ENCODE data around the gene SGCG.
"Not testable (repeated sequence)": the region's sequence is repeated elsewhere in the genome, so short reads cannot be mapped to it uniquely, and the experiment has no call there.

SGCG gene

DNA sequence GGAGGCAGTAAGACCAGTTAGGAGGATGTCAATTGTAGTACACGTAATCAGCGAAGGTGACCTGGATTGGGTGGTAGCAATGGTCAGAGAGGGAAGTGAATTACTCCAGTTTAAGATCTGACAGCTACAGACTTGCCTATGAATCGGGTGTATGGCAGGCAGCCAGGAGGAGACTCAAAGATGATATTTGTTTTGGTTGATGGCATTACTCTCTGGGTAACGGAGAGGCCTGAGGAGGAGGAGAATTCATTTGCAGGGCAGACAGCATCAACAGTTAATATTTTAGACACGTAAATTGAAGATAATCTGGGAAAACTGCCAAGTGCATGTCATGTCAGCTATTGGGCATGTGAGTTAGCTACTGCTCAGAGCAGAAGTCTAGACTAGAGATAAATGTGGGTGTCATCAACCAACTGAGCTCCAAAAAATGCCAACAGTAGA lies 109.2 kb downstream of the SGCG start:
- H4K20me1 ChIP-seq (ENCODE audit: insufficient read depth, low read length, poor library complexity, severe bottlenecking), result no peaks in the 10 kb centered on the region
- no peak overlapping the region for H3K9ac ChIP-seq (ENCODE audit: low read depth, low read length, poor library complexity, severe bottlenecking)
- H2AFZ ChIP-seq (ENCODE audit: low read length), result no peak overlapping the region
- H3K36me3 ChIP-seq (ENCODE audit: insufficient read depth, low read length), result no peaks in the 10 kb centered on the region
- H3K4me1 ChIP-seq (ENCODE audit: insufficient read depth, low read length, poor library complexity, severe bottlenecking), result no peaks in the 10 kb centered on the region
- no peak for TF ChIP-seq EZH2phosphoT487 (IDR thresholded peaks at IDR 0.05; ENCODE audit: borderline replicate concordance)
- TF ChIP-seq, protein P1, sequence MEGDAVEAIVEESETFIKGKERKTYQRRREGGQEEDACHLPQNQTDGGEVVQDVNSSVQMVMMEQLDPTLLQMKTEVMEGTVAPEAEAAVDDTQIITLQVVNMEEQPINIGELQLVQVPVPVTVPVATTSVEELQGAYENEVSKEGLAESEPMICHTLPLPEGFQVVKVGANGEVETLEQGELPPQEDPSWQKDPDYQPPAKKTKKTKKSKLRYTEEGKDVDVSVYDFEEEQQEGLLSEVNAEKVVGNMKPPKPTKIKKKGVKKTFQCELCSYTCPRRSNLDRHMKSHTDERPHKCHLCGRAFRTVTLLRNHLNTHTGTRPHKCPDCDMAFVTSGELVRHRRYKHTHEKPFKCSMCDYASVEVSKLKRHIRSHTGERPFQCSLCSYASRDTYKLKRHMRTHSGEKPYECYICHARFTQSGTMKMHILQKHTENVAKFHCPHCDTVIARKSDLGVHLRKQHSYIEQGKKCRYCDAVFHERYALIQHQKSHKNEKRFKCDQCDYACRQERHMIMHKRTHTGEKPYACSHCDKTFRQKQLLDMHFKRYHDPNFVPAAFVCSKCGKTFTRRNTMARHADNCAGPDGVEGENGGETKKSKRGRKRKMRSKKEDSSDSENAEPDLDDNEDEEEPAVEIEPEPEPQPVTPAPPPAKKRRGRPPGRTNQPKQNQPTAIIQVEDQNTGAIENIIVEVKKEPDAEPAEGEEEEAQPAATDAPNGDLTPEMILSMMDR (conservative IDR thresholded peaks at IDR 0.05; ENCODE audit: low read length), result no peak
- no peaks in the 10 kb centered on the region for H3K27me3 ChIP-seq (ENCODE audit: insufficient read depth, low read length, poor library complexity, severe bottlenecking)
- no peak overlapping the region for H3K4me2 ChIP-seq (ENCODE audit: low read depth, low read length, poor library complexity, severe bottlenecking)
- H3F3A ChIP-seq (ENCODE audit: low read depth), result no peaks in the 10 kb centered on the region
- H3K9me2 ChIP-seq (replicated peaks; ENCODE audit: low read depth, low read length), result no peaks in the 10 kb centered on the region
- H3K4me3 ChIP-seq (ENCODE audit: low read length, poor library complexity, severe bottlenecking), result no peak overlapping the region
- H3K79me2 ChIP-seq (ENCODE audit: insufficient read depth, low read length), result no peaks in the 10 kb centered on the region
- H3K9me3 ChIP-seq (ENCODE audit: insufficient read depth, low read depth, low read length), result no peaks in the 10 kb centered on the region

DNA sequence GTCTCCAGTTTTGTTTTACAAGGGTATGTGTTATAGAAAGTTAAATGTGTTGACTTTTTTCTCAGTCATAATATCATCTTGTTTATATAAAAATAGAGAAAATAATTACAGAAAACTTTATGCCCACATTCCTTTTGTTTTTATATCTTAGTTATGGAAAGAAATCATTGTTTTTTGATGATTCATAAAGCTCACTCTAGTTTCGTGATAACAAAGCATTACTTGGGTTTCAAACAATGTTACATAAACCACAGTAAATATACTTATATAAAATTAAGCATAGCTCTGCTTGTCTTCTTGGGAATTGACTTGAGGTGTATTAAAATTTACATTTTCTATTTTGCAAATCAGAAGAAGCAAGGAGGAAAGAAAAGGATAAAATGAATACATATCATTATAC lies 111.8 kb downstream of the SGCG start:
- no peaks in the 10 kb centered on the region for H3K36me3 ChIP-seq (ENCODE audit: insufficient read depth, low read length)
- TF ChIP-seq, protein P1 (conservative IDR thresholded peaks at IDR 0.05; ENCODE audit: low read length), result no peak
- TF ChIP-seq EZH2phosphoT487 (IDR thresholded peaks at IDR 0.05; ENCODE audit: borderline replicate concordance), result no peak
- no peaks in the 10 kb centered on the region for H3K79me2 ChIP-seq (ENCODE audit: insufficient read depth, low read length)
- H3K9ac ChIP-seq (ENCODE audit: low read depth, low read length, poor library complexity, severe bottlenecking), result no peak overlapping the region
- H3K9me2 ChIP-seq (replicated peaks; ENCODE audit: low read depth, low read length), result no peaks in the 10 kb centered on the region
- no peaks in the 10 kb centered on the region for H4K20me1 ChIP-seq (ENCODE audit: insufficient read depth, low read length, poor library complexity, severe bottlenecking)
- H3K4me2 ChIP-seq (ENCODE audit: low read depth, low read length, poor library complexity, severe bottlenecking), result no peak overlapping the region
- H3K4me1 ChIP-seq (ENCODE audit: insufficient read depth, low read length, poor library complexity, severe bottlenecking), result no peaks in the 10 kb centered on the region
- no peaks in the 10 kb centered on the region for H3K9me3 ChIP-seq (ENCODE audit: insufficient read depth, low read depth, low read length)
- no peaks in the 10 kb centered on the region for H3K27me3 ChIP-seq (ENCODE audit: insufficient read depth, low read length, poor library complexity, severe bottlenecking)
- H3K4me3 ChIP-seq (ENCODE audit: low read length, poor library complexity, severe bottlenecking), result no peak overlapping the region
- H2AFZ ChIP-seq (ENCODE audit: low read length), result no peak overlapping the region
- H3F3A ChIP-seq (ENCODE audit: low read depth), result no peaks in the 10 kb centered on the region

DNA sequence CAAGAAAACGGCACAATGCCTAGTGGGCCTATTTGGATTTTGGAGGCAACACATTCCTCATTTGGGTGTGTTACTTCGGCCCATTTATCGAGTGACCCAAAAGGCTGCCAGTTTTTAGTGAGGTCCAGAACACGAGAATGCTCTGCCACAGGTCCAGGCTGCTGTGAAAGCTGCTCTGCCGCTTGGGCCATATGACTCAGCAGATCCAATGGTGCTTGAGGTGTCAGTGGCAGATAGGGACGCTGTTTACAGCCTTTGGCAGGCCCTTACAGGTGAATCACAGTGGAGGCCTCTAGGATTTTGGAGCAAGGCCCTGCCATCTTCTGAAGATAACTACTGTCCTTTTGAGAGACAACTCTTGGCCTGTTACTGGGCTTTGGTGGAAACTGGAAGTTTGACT lies 134.1 kb downstream of the SGCG start:
- H3K4me3 ChIP-seq (ENCODE audit: low read length, poor library complexity, severe bottlenecking); H3K9ac ChIP-seq (ENCODE audit: low read depth, low read length, poor library complexity, severe bottlenecking); H4K20me1 ChIP-seq (ENCODE audit: insufficient read depth, low read length, poor library complexity, severe bottlenecking); H3K9me2 ChIP-seq (replicated peaks; ENCODE audit: low read depth, low read length); H3K36me3 ChIP-seq (ENCODE audit: insufficient read depth, low read length); H3K4me2 ChIP-seq (ENCODE audit: low read depth, low read length, poor library complexity, severe bottlenecking); H2AFZ ChIP-seq (ENCODE audit: low read length); H3K79me2 ChIP-seq (ENCODE audit: insufficient read depth, low read length); H3K9me3 ChIP-seq (ENCODE audit: insufficient read depth, low read depth, low read length); H3F3A ChIP-seq (ENCODE audit: low read depth); H3K27me3 ChIP-seq (ENCODE audit: insufficient read depth, low read length, poor library complexity, severe bottlenecking); H3K4me1 ChIP-seq (ENCODE audit: insufficient read depth, low read length, poor library complexity, severe bottlenecking): not testable (repeated sequence)

DNA sequence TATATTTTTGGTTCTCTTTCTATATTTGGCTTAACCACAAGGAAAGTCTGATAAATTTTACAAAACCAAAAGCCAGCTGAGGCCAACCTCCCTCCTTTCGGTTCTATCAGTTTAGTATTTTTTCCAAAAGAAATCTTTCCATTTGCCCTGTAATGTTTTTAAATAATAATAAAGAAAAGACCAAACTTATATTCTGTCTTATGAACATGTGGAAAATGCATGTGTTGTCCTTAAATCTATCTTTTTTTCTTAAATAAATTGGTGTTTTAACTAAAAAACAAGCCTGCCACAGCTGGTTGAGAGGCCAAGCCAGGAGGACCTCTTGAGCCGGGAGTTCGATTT lies 139.1 kb downstream of the SGCG start:
- no peaks in the 10 kb centered on the region for H3K27me3 ChIP-seq (ENCODE audit: insufficient read depth, low read length, poor library complexity, severe bottlenecking)
- H3K36me3 ChIP-seq (ENCODE audit: insufficient read depth, low read length), result no peaks in the 10 kb centered on the region
- H3K9ac ChIP-seq (ENCODE audit: low read depth, low read length, poor library complexity, severe bottlenecking), result no peak overlapping the region
- no peak overlapping the region for H3K4me3 ChIP-seq (ENCODE audit: low read length, poor library complexity, severe bottlenecking)
- H3K9me2 ChIP-seq (replicated peaks; ENCODE audit: low read depth, low read length), result no peaks in the 10 kb centered on the region
- TF ChIP-seq EZH2phosphoT487 (IDR thresholded peaks at IDR 0.05; ENCODE audit: borderline replicate concordance), result no peak
- TF ChIP-seq, protein P1 (conservative IDR thresholded peaks at IDR 0.05; ENCODE audit: low read length), result no peak
- H3K4me1 ChIP-seq (ENCODE audit: insufficient read depth, low read length, poor library complexity, severe bottlenecking), result no peaks in the 10 kb centered on the region
- no peaks in the 10 kb centered on the region for H3K79me2 ChIP-seq (ENCODE audit: insufficient read depth, low read length)
- no peak overlapping the region for H3K4me2 ChIP-seq (ENCODE audit: low read depth, low read length, poor library complexity, severe bottlenecking)
- no peaks in the 10 kb centered on the region for H4K20me1 ChIP-seq (ENCODE audit: insufficient read depth, low read length, poor library complexity, severe bottlenecking)
- no peaks in the 10 kb centered on the region for H3K9me3 ChIP-seq (ENCODE audit: insufficient read depth, low read depth, low read length)
- no peaks in the 10 kb centered on the region for H3F3A ChIP-seq (ENCODE audit: low read depth)
- no peak overlapping the region for H2AFZ ChIP-seq (ENCODE audit: low read length)

Measured in Loucy (cell line).